ENCODE results near the gene NRP2.
A peak's percentile ranks its signal among the peaks of the same experiment; 100 is the strongest.

Gene NRP2

GRCh38 chr2:205773989-205774388 lies 91.7 kb downstream of the NRP2 start:
- Histone ChIP-seq H3K27ac (ENCODE audit: low read length) (no peak overlapping the region), H3K4me2 (ENCODE audit: insufficient read depth, low read length) (no peak overlapping the region), H3K79me2 (ENCODE audit: insufficient read depth, low read length) (no peaks in the 10 kb centered on the region), H3K4me3 (ENCODE audit: low read depth in 1 of 2, low read length in 2 of 2) (no peak overlapping the region), H3K36me3 (ENCODE audit: insufficient read depth, low read length) (no peaks in the 10 kb centered on the region), H3K27me3 (ENCODE audit: insufficient read depth, low read length, poor library complexity) (peaks cover 11% of the 10 kb centered on the region), H3K9me3 (ENCODE audit: insufficient read depth, low read length, severe bottlenecking) (no peaks in the 10 kb centered on the region), H2AFZ (ENCODE audit: low read depth, low read length) (no peak overlapping the region), H4K20me1 (ENCODE audit: insufficient read depth, low read length) (no peaks in the 10 kb centered on the region), H3K4me1 (ENCODE audit: insufficient read depth, low read length) (no peaks in the 10 kb centered on the region), H3K9ac (ENCODE audit: low read depth, low read length) (no peak overlapping the region)
- no peak for ATAC-seq (ENCODE audit: insufficient read depth, low read depth)
- no peak for DNase-seq
- TF ChIP-seq CTCF (IDR thresholded peaks at IDR 0.05; ENCODE audit: borderline replicate concordance, extremely low read depth, low read length, poor library complexity, severe bottlenecking) (no peak), EZH2 (IDR thresholded peaks at IDR 0.05; ENCODE audit: borderline replicate concordance, low read depth, low read length, severe bottlenecking) (no peak)

- no peak overlapping the region for H3K27ac ChIP-seq (ENCODE audit: low read length)
- no peak overlapping the region for H3K9ac ChIP-seq (ENCODE audit: low read depth, low read length)
- H3K79me2 ChIP-seq (ENCODE audit: insufficient read depth, low read length), result no peaks in the 10 kb centered on the region
- H3K9me3 ChIP-seq (ENCODE audit: insufficient read depth, low read length, severe bottlenecking), result no peaks in the 10 kb centered on the region
- no peak overlapping the region for H3K4me2 ChIP-seq (ENCODE audit: insufficient read depth, low read length)
- H3K4me3 ChIP-seq (ENCODE audit: low read depth in 1 of 2, low read length in 2 of 2), result no peak overlapping the region
- ATAC-seq (ENCODE audit: insufficient read depth, low read depth) (no peak), DNase-seq (no peak)
- no peak for TF ChIP-seq CTCF (IDR thresholded peaks at IDR 0.05; ENCODE audit: borderline replicate concordance, extremely low read depth, low read length, poor library complexity, severe bottlenecking)
- TF ChIP-seq EZH2 (IDR thresholded peaks at IDR 0.05; ENCODE audit: borderline replicate concordance, low read depth, low read length, severe bottlenecking), result no peak
- H3K4me1 ChIP-seq (ENCODE audit: insufficient read depth, low read length), result peaks cover under 1% of the 10 kb centered on the region; the same call in 1 of the 2 replicates
- H3K27me3 ChIP-seq (ENCODE audit: insufficient read depth, low read length, poor library complexity), result peaks cover 11% of the 10 kb centered on the region
- no peak overlapping the region for H2AFZ ChIP-seq (ENCODE audit: low read depth, low read length)
- H4K20me1 ChIP-seq (ENCODE audit: insufficient read depth, low read length), result no peaks in the 10 kb centered on the region
- H3K36me3 ChIP-seq (ENCODE audit: insufficient read depth, low read length), result no peaks in the 10 kb centered on the region
Measured at GRCh38 chr2:205775097-205775877, 93.0 kb downstream of the NRP2 start.

- Histone ChIP-seq H3K9me3 (ENCODE audit: insufficient read depth, low read length, severe bottlenecking) (no peaks in the 10 kb centered on the region), H3K4me2 (ENCODE audit: insufficient read depth, low read length) (no peak overlapping the region), H2AFZ (ENCODE audit: low read depth, low read length) (no peak overlapping the region), H3K36me3 (ENCODE audit: insufficient read depth, low read length) (no peaks in the 10 kb centered on the region), H4K20me1 (ENCODE audit: insufficient read depth, low read length) (no peaks in the 10 kb centered on the region), H3K4me1 (ENCODE audit: insufficient read depth, low read length) (peaks cover 9% of the 10 kb centered on the region), H3K4me3 (ENCODE audit: low read depth in 1 of 2, low read length in 2 of 2) (no peak overlapping the region), H3K27ac (ENCODE audit: low read length) (no peak overlapping the region), H3K79me2 (ENCODE audit: insufficient read depth, low read length) (no peaks in the 10 kb centered on the region), H3K27me3 (ENCODE audit: insufficient read depth, low read length, poor library complexity) (peaks cover 11% of the 10 kb centered on the region), H3K9ac (ENCODE audit: low read depth, low read length) (no peak overlapping the region)
- TF ChIP-seq EZH2 (IDR thresholded peaks at IDR 0.05; ENCODE audit: borderline replicate concordance, low read depth, low read length, severe bottlenecking) (no peak), CTCF (IDR thresholded peaks at IDR 0.05; ENCODE audit: borderline replicate concordance, extremely low read depth, low read length, poor library complexity, severe bottlenecking) (peak; percentile 60)
- DNase-seq (peak; percentile 35), ATAC-seq (ENCODE audit: insufficient read depth, low read depth) (peak; percentile 69; the same call in 1 of the 3 replicates)
Measured at GRCh38 chr2:205776139-205776538, 93.8 kb downstream of the NRP2 start.
